Activated CD4-positive, alpha-beta memory T cell treated with anti-CD3 and anti-CD28 coated beads, Interleukin-2, amount 10 ng/mL, durations not matched to agents 7 days and 5 days (primary cell): ENCODE measurements around the gene VEGFA. TPM values are rescaled to one million over a fixed set of nuclear protein-coding genes. Genes with fewer than 3 reads are reported as not detected.

Experiments
- CTCF ChIA-PET: fragments of 350-600 bp; sonication (Branson Sonifier 250); formaldehyde crosslinking; loops from one replicate; lab custom pipeline; 2021; ENCODE audit warnings: antibody characterized with exemption, inconsistent platforms; lab: Charles Lee
- POLR2A ChIA-PET: fragments of 350-600 bp; sonication (Branson Sonifier 250); formaldehyde crosslinking; loops from one replicate; lab custom pipeline; 2021; ENCODE audit warnings: antibody characterized with exemption; lab: Charles Lee
- DNase-seq: peaks from one replicate; pipeline ENCODE4 v3.0.0-alpha.2; 2020
- H3K27ac Mint-ChIP-seq: one replicate; pipeline ENCODE4 v1.8.0; 2021; ENCODE audit warnings: mild to moderate bottlenecking, mixed read lengths
- H3K27me3 Mint-ChIP-seq: one replicate; pipeline ENCODE4 v1.8.0; 2021; ENCODE audit warnings: mixed read lengths
- H3K36me3 Mint-ChIP-seq: one replicate; pipeline ENCODE4 v1.8.0; 2021; ENCODE audit warnings: low read depth, mixed read lengths
- H3K4me1 Mint-ChIP-seq: one replicate; pipeline ENCODE4 v1.8.0; 2021; ENCODE audit warnings: mixed read lengths
- H3K4me3 Mint-ChIP-seq: one replicate; pipeline ENCODE4 v1.8.0; 2021; ENCODE audit warnings: mild to moderate bottlenecking, mixed read lengths
- H3K9me3 Mint-ChIP-seq: one replicate; pipeline ENCODE4 v1.8.0; 2021; ENCODE audit warnings: mixed read lengths
- total RNA-seq, 2 experiments: library from RNA; stranded (reverse); gene quantifications; one replicate each; pipeline ENCODE4 v1.2.3, GENCODE V29; 2021

VEGFA gene
- total RNA-seq, 2 experiments from 2014 or later: 48.1 to 49.5 TPM

- no peaks in the 10 kb centered on the region for H3K4me1 Mint-ChIP-seq
- POLR2A ChIA-PET: interaction anchor here (0.6 kb wide), 1 partner anchor 42 kb away, joined by 3 read pairs; no protein-coding TSS in a partner anchor
- CTCF ChIA-PET: interaction anchor here (0.5 to 3.1 kb wide), 3 partner anchors 10 to 316 kb away, joined by 3 to 10 read pairs (median 9); no protein-coding TSS in a partner anchor
Observed at GRCh38 chr6:43763812-43764522, 6.0 kb upstream of the VEGFA start.

DNA sequence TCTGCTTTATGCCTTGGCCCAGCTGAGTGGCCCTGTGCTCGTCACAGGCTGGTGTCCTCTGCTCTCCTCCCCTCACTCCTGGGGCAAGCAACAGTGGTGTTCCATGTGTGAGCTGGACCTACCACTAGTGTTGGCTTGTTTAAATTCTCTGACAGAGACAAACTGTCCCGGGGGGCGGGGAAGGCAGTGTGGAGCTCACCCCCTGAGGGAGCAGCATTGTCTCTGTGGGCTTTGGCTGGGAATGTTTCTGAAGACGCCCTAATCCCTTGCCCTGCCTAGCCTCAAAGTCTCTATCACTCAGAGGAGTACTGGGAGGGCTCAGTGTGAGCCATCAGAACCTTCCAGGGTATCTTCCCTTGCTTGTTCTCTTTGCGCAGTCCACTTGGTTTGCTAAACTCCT is 5.2 kb upstream of the VEGFA start:
- H3K4me3 Mint-ChIP-seq: no peak overlapping the region
- peaks cover 21% of the 10 kb centered on the region for H3K27me3 Mint-ChIP-seq
- ChIA-PET CTCF (interaction anchor here (0.5 to 3.1 kb wide), 3 partner anchors 224 to 332 kb away, joined by 3 to 9 read pairs (median 5); no protein-coding TSS in a partner anchor), POLR2A (no interaction called here)
- H3K36me3 Mint-ChIP-seq: no peaks in the 10 kb centered on the region
- peaks cover 6% of the 10 kb centered on the region for H3K4me1 Mint-ChIP-seq
- no peak for DNase-seq
- no peaks in the 10 kb centered on the region for H3K9me3 Mint-ChIP-seq
- no peak overlapping the region for H3K27ac Mint-ChIP-seq

More at GRCh38 chr6:43763812-43764522, 6.0 kb upstream of the VEGFA start:
- H3K27ac Mint-ChIP-seq: no peak overlapping the region
- H3K36me3 Mint-ChIP-seq: no peaks in the 10 kb centered on the region
- no peaks in the 10 kb centered on the region for H3K9me3 Mint-ChIP-seq
- no peak for DNase-seq
- no peak overlapping the region for H3K4me3 Mint-ChIP-seq
- peaks cover 19% of the 10 kb centered on the region for H3K27me3 Mint-ChIP-seq

DNA sequence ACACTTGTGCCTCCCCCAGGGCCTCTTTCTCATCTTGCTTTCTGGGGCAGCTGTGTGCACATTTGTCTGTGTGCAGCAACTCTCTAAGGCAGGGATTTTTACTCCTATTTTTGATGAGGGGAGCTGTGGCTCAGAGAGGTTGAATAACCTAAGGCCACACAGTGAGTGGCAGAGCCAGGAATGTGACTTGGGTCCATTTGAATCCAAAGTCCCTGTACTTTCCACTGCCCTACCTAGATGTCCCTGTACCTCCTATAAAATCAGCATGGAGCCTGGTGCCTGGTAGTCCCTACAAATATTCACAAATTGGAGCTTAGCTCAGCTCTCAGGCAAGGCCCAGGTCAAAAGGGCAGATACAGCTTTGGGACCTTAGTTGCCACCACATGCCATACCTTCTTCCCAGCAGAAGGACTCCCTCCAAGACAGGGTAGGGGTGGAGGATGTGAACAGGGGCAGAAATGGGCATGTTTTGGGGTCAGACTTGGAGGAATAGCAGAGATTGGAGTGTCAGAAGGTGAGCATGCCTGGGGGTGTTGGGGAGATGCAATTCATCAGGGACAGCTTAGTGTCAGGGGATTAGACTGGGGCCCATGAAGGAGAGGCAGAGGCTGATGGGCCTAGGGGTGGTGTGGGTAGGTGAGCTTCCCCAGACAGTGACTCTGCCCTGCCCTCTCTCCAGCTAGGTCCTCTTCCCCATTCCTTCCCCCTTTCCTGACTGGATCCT is 4.1 kb upstream of the VEGFA start:
- CTCF ChIA-PET: interaction anchor here (1.4 to 3.1 kb wide), 2 partner anchors 11 to 314 kb away, joined by 3 to 9 read pairs; no protein-coding TSS in a partner anchor
- H3K27me3 Mint-ChIP-seq: peaks cover 11% of the 10 kb centered on the region
- no peak overlapping the region for H3K27ac Mint-ChIP-seq
- DNase-seq: no peak
- POLR2A ChIA-PET: interaction anchor here (0.6 to 1.0 kb wide), 2 partner anchors 41 to 246 kb away, joined by 3 read pairs; no protein-coding TSS in a partner anchor
- peaks cover 8% of the 10 kb centered on the region for H3K4me1 Mint-ChIP-seq
- H3K4me3 Mint-ChIP-seq: no peak overlapping the region
- H3K36me3 Mint-ChIP-seq: no peaks in the 10 kb centered on the region
- H3K9me3 Mint-ChIP-seq: no peaks in the 10 kb centered on the region

- no peaks in the 10 kb centered on the region for H3K9me3 Mint-ChIP-seq
- no peak for DNase-seq
- H3K4me3 Mint-ChIP-seq: no peak overlapping the region
- H3K27ac Mint-ChIP-seq: no peak overlapping the region
- H3K4me1 Mint-ChIP-seq: peaks cover 8% of the 10 kb centered on the region
- ChIA-PET POLR2A (interaction anchor here (1.0 kb wide), 1 partner anchor 42 kb away, joined by 3 read pairs; no protein-coding TSS in a partner anchor), CTCF (interaction anchor here (1.4 to 3.1 kb wide), 2 partner anchors 11 to 313 kb away, joined by 3 to 9 read pairs; no protein-coding TSS in a partner anchor)
- H3K27me3 Mint-ChIP-seq: peaks cover 11% of the 10 kb centered on the region
- no peaks in the 10 kb centered on the region for H3K36me3 Mint-ChIP-seq
Observed at GRCh38 chr6:43766500-43766853, 3.5 kb upstream of the VEGFA start.

DNA sequence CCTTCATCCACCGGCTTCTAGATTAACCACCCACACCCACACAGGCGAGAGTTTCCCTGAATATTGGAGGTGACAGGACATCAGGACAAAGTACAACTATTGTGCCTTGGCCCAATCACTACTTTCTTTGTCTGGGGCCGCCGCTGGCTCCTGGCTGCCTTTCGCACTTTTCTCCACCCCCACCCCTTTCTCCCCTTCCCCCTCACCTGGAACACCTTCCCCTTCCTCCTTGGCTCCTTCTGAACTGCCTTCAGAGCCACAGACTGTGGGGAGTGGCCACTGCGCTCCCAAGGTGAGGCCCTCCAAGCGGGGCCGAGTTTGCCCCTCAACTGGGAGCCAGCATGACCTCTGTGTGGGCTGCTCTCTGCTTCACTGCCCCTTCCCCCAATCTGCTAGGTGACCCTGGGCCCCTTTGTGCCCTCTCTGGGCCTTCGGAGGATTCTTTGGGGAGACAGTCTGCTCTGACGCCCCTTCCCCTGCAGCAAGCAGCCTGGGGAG is 3.0 kb upstream of the VEGFA start:
- ChIA-PET CTCF (interaction anchor here (4.4 to 4.5 kb wide), 2 partner anchors 308 to 312 kb away, joined by 56 to 69 read pairs; no protein-coding TSS in a partner anchor), POLR2A (interaction anchor here (1.0 to 1.8 kb wide), 3 partner anchors 102 to 313 kb away, joined by 3 to 13 read pairs (median 5); no protein-coding TSS in a partner anchor)
- peaks cover under 1% of the 10 kb centered on the region for H3K36me3 Mint-ChIP-seq
- no peak overlapping the region for H3K27ac Mint-ChIP-seq
- no peaks in the 10 kb centered on the region for H3K9me3 Mint-ChIP-seq
- DNase-seq: no peak
- H3K4me3 Mint-ChIP-seq: no peak overlapping the region
- H3K27me3 Mint-ChIP-seq: peaks cover 11% of the 10 kb centered on the region
- H3K4me1 Mint-ChIP-seq: peaks cover 8% of the 10 kb centered on the region

- Mint-ChIP-seq H3K9me3 (no peaks in the 10 kb centered on the region), H3K36me3 (peaks cover 5% of the 10 kb centered on the region), H3K27ac (no peak overlapping the region), H3K27me3 (peaks cover 11% of the 10 kb centered on the region), H3K4me1 (peaks cover 14% of the 10 kb centered on the region), H3K4me3 (no peak overlapping the region)
- CTCF ChIA-PET: interaction anchor here (0.7 to 4.5 kb wide), 13 partner anchors 10 to 349 kb away, joined by 3 to 69 read pairs (median 4); partner anchors contain the start of gene GTPBP2
- POLR2A ChIA-PET: interaction anchor here (1.0 to 1.8 kb wide), 3 partner anchors 103 to 312 kb away, joined by 3 to 13 read pairs (median 5); no protein-coding TSS in a partner anchor
- DNase-seq: no peak
Observed at GRCh38 chr6:43767553-43768505, 2.2 kb upstream of the VEGFA start.

DNA sequence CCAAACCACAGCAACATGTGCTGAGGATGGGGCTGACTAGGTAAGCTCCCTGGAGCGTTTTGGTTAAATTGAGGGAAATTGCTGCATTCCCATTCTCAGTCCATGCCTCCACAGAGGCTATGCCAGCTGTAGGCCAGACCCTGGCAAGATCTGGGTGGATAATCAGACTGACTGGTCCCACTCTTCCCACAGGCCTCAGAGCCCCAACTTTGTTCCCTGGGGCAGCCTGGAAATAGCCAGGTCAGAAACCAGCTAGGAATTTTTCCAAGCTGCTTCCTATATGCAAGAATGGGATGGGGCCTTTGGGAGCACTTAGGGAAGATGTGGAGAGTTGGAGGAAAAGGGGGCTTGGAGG is 1.5 kb upstream of the VEGFA start:
- Mint-ChIP-seq H3K27ac (no peak overlapping the region), H3K36me3 (peaks cover 5% of the 10 kb centered on the region), H3K9me3 (no peaks in the 10 kb centered on the region), H3K4me3 (no peak overlapping the region), H3K27me3 (peaks cover 10% of the 10 kb centered on the region), H3K4me1 (peaks cover 21% of the 10 kb centered on the region)
- CTCF ChIA-PET: interaction anchor here (0.7 to 4.5 kb wide), 19 partner anchors 9 to 349 kb away, joined by 3 to 69 read pairs (median 5); partner anchors contain the start of genes GTPBP2 and MRPS18A
- POLR2A ChIA-PET: interaction anchor here (1.7 to 1.8 kb wide), 2 partner anchors 306 to 311 kb away, joined by 5 to 13 read pairs; no protein-coding TSS in a partner anchor
- DNase-seq: no peak

- ChIA-PET CTCF (interaction anchor here (0.7 to 4.5 kb wide), 30 partner anchors 8 to 348 kb away, joined by 3 to 69 read pairs (median 4); partner anchors contain the start of genes GTPBP2 and MRPS18A), POLR2A (interaction anchor here (1.1 to 2.5 kb wide), 8 partner anchors 9 to 324 kb away, joined by 3 to 36 read pairs (median 5); no protein-coding TSS in a partner anchor)
- DNase-seq: no peak
- Mint-ChIP-seq H3K4me3 (peak overlapping the region; percentile 90), H3K4me1 (peaks cover 27% of the 10 kb centered on the region), H3K27ac (peak overlapping the region; percentile 68), H3K36me3 (peaks cover 5% of the 10 kb centered on the region), H3K27me3 (peaks cover 5% of the 10 kb centered on the region), H3K9me3 (no peaks in the 10 kb centered on the region)
Observed at GRCh38 chr6:43768983-43769525, 957 bp upstream of the VEGFA start.

DNA sequence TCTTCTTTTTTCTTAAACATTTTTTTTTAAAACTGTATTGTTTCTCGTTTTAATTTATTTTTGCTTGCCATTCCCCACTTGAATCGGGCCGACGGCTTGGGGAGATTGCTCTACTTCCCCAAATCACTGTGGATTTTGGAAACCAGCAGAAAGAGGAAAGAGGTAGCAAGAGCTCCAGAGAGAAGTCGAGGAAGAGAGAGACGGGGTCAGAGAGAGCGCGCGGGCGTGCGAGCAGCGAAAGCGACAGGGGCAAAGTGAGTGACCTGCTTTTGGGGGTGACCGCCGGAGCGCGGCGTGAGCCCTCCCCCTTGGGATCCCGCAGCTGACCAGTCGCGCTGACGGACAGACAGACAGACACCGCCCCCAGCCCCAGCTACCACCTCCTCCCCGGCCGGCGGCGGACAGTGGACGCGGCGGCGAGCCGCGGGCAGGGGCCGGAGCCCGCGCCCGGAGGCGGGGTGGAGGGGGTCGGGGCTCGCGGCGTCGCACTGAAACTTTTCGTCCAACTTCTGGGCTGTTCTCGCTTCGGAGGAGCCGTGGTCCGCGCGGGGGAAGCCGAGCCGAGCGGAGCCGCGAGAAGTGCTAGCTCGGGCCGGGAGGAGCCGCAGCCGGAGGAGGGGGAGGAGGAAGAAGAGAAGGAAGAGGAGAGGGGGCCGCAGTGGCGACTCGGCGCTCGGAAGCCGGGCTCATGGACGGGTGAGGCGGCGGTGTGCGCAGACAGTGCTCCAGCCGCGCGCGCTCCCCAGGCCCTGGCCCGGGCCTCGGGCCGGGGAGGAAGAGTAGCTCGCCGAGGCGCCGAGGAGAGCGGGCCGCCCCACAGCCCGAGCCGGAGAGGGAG is 580 bp downstream of the VEGFA start:
- Mint-ChIP-seq H3K4me3 (peak overlapping the region; percentile 90), H3K27ac (peak overlapping the region; percentile 75), H3K27me3 (peaks cover 2% of the 10 kb centered on the region), H3K36me3 (peaks cover 5% of the 10 kb centered on the region), H3K9me3 (no peaks in the 10 kb centered on the region), H3K4me1 (peaks cover 42% of the 10 kb centered on the region)
- peak; percentile 51 for DNase-seq
- ChIA-PET CTCF (interaction anchor here (0.8 to 4.5 kb wide), 25 partner anchors 10 to 309 kb away, joined by 3 to 69 read pairs (median 5); partner anchors contain the start of gene MRPS18A), POLR2A (interaction anchor here (0.6 to 2.5 kb wide), 15 partner anchors 10 to 454 kb away, joined by 3 to 36 read pairs (median 3); no protein-coding TSS in a partner anchor)

DNA sequence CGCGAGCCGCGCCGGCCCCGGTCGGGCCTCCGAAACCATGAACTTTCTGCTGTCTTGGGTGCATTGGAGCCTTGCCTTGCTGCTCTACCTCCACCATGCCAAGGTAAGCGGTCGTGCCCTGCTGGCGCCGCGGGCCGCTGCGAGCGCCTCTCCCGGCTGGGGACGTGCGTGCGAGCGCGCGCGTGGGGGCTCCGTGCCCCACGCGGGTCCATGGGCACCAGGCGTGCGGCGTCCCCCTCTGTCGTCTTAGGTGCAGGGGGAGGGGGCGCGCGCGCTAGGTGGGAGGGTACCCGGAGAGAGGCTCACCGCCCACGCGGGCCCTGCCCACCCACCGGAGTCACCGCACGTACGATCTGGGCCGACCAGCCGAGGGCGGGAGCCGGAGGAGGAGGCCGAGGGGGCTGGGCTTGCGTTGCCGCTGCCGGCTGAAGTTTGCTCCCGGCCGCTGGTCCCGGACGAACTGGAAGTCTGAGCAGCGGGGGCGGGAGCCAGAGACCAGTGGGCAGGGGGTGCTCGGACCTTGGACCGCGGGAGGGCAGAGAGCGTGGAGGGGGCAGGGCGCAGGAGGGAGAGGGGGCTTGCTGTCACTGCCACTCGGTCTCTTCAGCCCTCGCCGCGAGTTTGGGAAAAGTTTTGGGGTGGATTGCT is 1.3 kb downstream of the VEGFA start:
- ChIA-PET POLR2A (interaction anchor here (0.8 to 2.5 kb wide), 5 partner anchors 18 to 307 kb away, joined by 3 to 36 read pairs (median 10); no protein-coding TSS in a partner anchor), CTCF (interaction anchor here (2.1 to 4.5 kb wide), 8 partner anchors 10 to 308 kb away, joined by 5 to 69 read pairs (median 18); partner anchors contain the start of gene MRPS18A)
- peak overlapping the region; percentile 90 for H3K4me3 Mint-ChIP-seq
- DNase-seq: peak; percentile 64
- peaks cover 49% of the 10 kb centered on the region for H3K4me1 Mint-ChIP-seq
- H3K27me3 Mint-ChIP-seq: peaks cover 2% of the 10 kb centered on the region
- H3K9me3 Mint-ChIP-seq: no peaks in the 10 kb centered on the region
- peaks cover 5% of the 10 kb centered on the region for H3K36me3 Mint-ChIP-seq
- no peak overlapping the region for H3K27ac Mint-ChIP-seq
